ENCODE measurements around the gene PCTP.

Gene PCTP

DNA sequence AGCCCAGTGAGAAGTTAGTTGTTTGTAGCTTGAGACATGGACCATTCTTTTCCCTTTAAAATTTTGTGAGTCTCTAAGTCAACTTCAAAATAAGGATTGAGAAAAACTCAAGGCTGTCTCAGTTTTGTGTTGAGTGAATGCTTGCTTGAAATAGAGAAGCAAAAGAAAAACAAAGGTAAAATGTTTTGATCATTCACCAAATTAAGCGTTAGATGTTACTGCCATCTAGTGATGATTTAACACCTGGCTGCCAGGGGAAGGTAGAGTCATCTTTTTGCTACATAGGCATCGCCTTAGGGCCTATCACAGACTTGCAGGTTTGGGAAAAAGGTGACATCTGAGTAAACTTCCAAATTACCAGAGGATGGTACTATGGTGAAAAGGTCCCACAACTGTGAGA is 74.4 kb downstream of the PCTP start:
- DNase-seq (ENCODE audit: insufficient read length, low spot score) (no peak), FAIRE-seq (no peak)
- peak; percentile 23 for TF ChIP-seq CTCF (IDR thresholded peaks at IDR 0.05; ENCODE audit: insufficient read depth, missing control alignments)

Measured in D721Med (cell line).